T follicular helper cell (primary cell): ENCODE results near the gene CDHR1.

Source experiments
- DNase-seq: peaks from one replicate; pipeline ENCODE4 v3.0.0-alpha.2; 2020; ENCODE audit warnings: low read depth

The CDHR1 gene

DNA sequence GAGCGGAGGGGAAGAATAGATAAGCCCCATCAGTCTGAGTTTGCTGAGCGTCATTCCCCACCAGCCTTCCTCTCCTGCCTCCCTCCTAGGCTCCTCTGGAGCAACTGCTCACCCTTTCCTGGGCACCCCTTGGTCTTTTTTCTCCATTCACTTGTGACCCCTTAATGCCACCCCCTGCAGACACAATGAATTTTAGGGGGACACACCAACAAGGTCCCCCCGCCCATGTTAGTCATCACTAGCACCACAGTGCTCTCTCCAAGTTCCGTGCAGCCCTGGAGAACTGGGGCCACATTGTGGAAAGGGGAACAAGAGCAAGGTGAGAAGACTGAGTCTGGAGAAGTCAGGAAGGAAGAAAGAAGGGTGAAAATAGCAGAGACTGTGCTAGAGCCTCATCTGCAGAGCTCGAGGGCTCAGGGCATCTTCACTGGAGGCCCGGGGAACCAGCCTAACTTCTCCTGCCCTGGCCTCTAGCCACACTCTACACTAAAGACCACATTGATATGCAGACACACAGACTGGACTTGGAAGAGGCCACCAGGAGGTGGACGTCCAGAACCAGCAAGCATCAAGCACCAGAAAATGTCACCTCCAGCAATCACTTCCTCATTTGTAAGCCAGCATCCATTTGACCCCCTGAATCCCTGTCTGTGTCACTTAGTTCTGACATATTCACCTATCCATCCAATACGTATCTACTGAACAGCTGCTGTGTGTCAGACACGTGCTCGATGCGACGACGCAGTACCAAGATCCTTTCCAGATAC lies 68.0 kb downstream of the CDHR1 start:
- DNase-seq: no peak

DNA sequence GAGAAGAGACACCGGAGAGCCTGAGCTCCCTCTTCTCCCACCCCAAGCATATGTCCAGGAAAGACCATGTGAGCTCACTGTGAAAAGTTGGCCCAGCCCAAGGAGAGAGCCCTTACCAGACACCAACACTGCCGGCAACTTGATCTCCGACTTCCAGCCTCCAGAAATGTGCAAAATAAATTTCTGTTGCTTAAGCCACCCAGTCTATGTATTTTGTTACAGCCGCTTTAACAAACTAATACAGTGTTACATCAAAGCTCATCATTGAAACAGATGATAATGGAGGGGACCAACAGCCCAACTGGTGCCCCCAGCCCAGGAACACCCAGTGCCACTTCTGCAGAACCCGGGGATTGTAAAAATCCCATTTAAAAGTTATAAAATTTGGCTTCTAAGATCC lies 69.4 kb downstream of the CDHR1 start:
- DNase-seq: no peak

DNA sequence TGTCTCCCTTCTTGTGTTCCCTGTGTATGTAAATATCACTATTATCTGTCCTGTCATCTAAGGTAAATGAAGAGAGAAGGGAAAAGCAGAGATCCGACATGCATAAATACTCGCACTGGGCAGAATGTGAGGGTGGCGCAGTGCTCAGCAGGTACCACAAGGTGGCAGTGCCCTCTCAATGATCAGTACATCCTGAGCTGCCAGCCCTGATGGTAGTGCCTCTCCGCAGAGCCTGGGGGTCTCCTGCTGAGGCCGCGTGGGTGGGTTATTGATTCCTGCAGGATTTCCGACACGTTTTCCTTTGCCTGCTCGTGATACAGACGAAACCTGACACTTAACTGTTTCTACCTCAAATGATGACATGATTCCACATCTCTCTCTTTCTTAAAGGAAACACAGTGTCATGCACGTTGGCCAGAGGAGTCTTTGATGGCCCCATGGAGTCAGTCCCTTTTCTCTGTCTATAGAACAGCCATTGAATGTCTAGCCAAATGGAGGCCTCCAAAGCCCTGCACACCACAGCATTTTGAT lies 70.3 kb downstream of the CDHR1 start:
- DNase-seq: peak; percentile 46

DNA sequence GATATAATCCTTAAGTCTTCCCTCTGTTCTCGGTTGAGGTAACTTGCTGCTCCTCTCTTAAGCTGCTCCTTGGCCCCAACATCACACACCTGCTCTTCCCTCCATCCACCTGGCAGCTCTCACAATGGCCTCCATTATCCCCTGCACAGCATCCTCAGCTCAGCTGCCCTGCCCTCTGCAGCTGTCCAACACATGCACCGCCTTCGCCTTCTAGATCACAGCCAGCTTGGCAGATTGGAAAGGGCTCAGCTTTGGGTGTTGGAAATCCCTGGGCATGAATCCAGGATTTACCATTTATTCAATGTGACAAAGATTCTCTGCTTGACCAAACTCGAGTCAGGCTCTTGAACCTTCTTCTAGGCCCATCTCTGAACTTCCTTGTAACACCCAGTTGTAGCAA lies 71.1 kb downstream of the CDHR1 start:
- no peak for DNase-seq

DNA sequence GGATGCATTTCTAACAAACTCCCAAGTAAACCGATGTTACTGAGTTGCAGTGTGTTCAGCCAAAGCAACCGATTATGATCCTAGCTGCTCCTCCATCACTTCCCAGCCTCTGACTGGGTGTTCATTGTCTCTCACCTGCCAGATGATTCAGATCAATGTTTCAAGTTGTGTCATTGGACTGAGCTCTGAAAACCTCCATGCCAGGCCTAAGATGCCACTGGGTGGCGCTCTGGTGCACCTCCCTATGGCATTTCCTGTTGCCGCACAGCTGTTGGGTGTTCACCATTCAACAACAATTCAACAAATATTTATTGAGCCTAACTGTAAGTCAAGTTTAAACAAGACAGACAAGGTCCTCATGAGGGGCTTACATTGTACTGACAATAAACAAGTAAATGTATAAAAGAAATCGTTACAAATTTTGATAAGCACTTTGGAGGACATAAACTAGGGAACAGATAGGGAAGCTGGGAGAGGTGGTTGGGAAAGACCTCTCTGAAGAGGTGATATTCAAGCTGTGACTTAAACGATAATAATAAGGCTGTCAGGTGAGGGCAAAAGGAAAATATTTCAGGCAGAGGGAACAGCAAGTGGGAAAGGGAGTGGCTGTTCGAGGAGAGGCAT lies 73.3 kb downstream of the CDHR1 start:
- DNase-seq: peak; percentile 14

DNA sequence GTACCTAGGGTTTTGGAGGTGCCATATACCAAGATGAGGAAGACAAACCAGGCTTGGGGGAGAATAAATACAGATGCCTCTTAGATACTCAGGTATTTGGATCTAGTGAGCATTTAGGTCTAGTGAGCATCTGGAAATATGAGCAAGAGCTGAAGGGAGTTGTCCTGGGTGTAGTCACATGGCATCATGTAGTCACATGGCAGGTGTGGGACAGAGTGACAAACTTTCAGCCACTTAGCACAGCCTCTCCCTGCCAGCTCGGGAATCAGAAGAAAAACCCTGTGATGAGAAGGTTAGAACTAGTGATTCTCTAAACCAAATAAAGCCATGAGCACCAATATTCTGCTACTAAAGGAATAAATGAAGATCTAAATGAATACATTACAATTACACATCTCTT lies 74.8 kb downstream of the CDHR1 start:
- no peak for DNase-seq
